ENCODE measurements around the gene SBF2.

DNA sequence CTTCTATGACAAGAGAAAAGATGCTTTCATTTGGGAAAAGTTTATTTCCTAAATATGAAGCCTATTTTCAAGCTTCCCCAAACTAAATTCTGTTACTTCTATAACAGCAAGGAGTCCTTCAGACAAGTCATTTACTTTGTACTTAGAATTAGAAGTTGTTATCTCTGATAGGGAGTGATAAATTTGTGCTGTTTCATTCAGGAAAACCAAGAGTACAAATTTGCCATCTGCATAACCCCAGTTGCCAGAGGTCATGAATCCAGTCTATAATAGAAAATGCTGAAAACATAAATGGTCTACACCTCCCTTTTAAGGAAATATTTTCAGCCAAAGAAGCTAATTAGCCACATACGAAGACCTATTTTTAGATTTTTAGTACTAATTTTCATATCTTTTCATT, 61.3 kb downstream of the SBF2 start:
- TF ChIP-seq EZH2 (IDR thresholded peaks at IDR 0.05; ENCODE audit: borderline replicate concordance, insufficient read depth, low read length, poor library complexity, severe bottlenecking) (no peak), TAF1 (IDR thresholded peaks at IDR 0.05; ENCODE audit: low read depth) (no peak), RAD21 (conservative IDR thresholded peaks at IDR 0.05) (no peak)
- TF ChIP-seq, protein P1, sequence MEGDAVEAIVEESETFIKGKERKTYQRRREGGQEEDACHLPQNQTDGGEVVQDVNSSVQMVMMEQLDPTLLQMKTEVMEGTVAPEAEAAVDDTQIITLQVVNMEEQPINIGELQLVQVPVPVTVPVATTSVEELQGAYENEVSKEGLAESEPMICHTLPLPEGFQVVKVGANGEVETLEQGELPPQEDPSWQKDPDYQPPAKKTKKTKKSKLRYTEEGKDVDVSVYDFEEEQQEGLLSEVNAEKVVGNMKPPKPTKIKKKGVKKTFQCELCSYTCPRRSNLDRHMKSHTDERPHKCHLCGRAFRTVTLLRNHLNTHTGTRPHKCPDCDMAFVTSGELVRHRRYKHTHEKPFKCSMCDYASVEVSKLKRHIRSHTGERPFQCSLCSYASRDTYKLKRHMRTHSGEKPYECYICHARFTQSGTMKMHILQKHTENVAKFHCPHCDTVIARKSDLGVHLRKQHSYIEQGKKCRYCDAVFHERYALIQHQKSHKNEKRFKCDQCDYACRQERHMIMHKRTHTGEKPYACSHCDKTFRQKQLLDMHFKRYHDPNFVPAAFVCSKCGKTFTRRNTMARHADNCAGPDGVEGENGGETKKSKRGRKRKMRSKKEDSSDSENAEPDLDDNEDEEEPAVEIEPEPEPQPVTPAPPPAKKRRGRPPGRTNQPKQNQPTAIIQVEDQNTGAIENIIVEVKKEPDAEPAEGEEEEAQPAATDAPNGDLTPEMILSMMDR (IDR thresholded peaks at IDR 0.05; ENCODE audit: poor library complexity, severe bottlenecking): no peak
